NCI-H774 (cell line): ENCODE measurements around the gene CPAMD8.
"Not testable (repeated sequence)": the region's sequence is repeated elsewhere in the genome, so short reads cannot be mapped to it uniquely, and the experiment has no call there.

Experiments
- DNase-seq: peaks from one replicate; lab custom pipeline; 2025; lab: John Stamatoyannopoulos, UW

CPAMD8 gene

DNA sequence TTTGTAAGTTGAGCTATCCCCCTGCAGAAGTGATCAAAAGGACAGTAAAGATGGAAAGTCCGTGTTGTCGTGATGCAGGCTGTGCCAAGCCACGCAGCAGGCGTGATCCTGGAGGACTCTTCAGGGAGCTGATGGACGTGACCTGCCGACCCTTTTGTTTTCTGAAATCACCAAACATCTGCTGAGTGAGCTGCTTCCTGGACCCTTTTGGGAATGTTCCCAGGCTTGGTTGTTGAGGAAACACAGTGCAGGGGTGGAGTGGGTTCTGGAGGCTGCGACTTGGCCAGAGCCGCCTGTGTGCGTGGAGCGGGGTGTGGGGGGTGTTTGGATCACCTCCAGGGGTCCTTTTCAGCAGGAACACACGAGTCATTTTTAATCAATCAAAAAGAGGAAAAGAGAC is 15.4 kb upstream of the CPAMD8 start:
- DNase-seq = no peak

GRCh38 chr19:17037966-17038500 is 11.4 kb upstream of the CPAMD8 start:
- no peak for DNase-seq

DNA sequence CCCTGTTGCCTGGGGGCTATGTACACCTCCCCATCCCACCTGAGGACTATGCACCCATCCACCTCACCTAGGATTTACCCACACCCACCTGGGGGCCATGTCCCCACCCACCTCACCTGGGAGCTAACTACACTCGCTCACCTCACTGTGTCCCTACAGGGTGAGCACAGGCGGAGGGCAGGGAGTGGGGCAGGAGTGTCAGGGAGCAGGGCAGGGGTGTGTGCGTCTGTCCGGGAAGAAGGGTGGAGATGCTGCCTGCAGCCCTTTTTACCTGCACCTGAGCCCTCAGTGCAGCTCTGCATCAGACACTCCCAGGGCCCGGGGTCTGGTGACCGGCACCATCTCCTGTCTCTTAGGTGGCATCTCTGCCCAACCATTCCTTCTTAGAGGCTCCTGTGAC is 10.6 kb upstream of the CPAMD8 start:
- no peak for DNase-seq

- DNase-seq = no peak
These were observed 10.0 kb upstream of the CPAMD8 start for GRCh38 chr19:17036640-17037039.

DNA sequence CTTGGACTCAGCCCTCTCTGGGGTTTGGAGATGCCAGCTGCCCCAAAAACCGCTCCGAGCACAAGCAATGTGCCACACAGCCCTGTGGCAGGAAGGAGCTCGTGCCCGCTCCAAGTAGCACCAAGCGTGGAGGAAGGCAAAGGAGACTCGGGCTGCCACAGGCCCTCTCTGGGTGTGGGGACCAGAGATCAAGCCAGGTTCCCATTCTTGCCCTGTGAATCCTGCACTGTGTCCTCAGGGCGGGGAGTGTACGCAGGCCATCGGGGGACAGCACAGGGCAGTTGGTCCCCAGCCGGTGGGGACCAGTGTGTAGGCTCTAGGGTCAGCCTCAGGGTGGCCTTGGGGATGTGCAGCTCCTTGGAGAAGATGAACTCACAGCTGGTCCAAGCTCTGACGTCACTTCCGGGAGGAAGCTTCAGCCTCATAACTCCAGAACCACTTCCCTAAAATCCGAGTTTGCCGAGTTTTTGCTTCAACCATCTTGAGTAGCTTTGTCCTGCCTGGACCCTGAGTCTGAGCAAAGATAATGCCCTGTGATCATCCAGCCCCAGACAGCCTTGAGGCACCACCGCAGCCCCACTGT is 9.3 kb upstream of the CPAMD8 start:
- DNase-seq = no peak

DNA sequence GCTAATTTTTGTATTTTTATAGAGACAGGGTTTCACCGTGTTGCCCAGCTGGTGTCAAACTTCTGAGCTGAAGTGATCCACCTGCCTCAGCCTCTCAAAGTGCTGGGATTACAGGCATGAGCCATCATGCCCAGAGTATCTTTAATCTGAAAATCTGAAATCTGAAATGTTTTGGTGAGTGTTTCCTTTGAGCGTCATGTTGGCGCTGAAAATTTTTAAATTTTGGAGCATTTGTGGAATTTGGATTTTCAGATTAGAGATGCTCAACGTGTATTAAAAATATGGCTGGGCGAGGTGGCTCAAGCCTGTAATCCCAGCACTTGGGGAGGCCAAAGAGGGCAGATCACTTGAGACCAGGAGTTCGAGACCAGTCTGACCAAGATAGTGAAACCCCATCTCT is 5.1 kb upstream of the CPAMD8 start:
- DNase-seq = no peak

GRCh38 chr19:17027535-17027975 is 945 bp upstream of the CPAMD8 start:
- no peak for DNase-seq

- DNase-seq = no peak
These were observed 485 bp downstream of the CPAMD8 start for GRCh38 chr19:17025991-17026658.

DNA sequence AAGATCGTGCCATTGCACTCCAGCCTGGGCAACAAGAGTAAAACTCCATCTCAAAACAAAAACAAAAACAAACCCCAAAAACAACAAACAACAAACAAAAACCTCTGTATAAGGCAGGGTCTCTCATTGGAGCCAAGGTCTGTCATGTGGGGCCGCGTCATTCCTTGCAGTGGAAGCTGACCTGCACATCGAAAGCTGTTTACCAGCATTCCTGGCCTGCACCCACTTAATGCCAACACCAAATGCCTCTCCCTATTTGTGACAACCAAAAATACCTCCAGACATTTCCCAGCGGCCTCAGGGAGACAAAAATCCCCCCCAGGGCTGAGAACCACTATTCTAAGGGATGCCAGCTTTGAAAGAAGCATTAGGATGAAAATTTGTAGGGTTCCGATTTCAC is 1.2 kb downstream of the CPAMD8 start:
- no peak for DNase-seq

GRCh38 chr19:17024941-17025340 is 1.7 kb downstream of the CPAMD8 start:
- not testable (repeated sequence) for DNase-seq

DNA sequence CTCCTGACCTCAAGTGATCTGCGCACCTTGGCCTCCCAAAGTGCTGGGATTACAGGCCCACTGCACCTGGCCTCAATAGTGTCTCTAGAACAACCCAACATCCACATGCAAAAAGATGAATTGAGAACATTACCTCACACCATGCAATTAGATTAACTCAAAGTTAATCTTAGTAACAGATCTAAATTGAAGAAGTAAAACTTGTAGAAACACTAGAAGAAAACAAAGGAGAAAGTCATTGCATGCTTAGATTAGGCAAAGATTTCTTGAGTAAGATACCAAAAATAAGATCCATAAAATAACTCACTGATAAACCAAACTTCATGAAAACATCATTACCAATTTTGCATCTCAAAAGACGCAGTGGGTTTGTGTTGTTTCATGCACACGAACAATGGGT is 2.8 kb downstream of the CPAMD8 start:
- DNase-seq = no peak

- DNase-seq = no peak
These were observed 3.9 kb downstream of the CPAMD8 start for GRCh38 chr19:17022738-17023137.

GRCh38 chr19:17021793-17022590 is 4.6 kb downstream of the CPAMD8 start:
- no peak for DNase-seq

GRCh38 chr19:17021328-17021727 is 5.3 kb downstream of the CPAMD8 start:
- DNase-seq = no peak

- no peak for DNase-seq
These were observed 5.8 kb downstream of the CPAMD8 start for GRCh38 chr19:17020823-17021222.

DNA sequence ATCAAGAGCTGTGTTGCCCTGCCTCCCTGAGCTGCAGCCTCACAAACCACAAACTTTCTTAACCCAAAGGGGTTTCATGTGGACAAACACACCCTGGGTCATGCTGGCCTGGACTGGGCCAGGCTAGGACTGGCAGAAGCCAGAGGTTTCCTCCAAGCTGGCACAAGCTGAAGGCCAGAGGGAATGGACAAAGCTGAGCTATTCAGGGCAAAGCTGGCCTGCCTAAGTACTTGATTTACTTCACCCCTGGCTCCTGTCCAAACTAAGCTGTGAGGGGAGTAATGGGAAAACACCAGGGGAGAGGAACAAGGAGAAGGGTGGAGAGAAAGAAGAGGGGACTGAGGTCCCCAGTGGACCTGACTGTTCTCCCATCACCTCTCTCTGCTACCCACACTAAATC is 6.2 kb downstream of the CPAMD8 start:
- no peak for DNase-seq

GRCh38 chr19:17014212-17014861 is 12.3 kb downstream of the CPAMD8 start:
- not testable (repeated sequence) for DNase-seq

DNA sequence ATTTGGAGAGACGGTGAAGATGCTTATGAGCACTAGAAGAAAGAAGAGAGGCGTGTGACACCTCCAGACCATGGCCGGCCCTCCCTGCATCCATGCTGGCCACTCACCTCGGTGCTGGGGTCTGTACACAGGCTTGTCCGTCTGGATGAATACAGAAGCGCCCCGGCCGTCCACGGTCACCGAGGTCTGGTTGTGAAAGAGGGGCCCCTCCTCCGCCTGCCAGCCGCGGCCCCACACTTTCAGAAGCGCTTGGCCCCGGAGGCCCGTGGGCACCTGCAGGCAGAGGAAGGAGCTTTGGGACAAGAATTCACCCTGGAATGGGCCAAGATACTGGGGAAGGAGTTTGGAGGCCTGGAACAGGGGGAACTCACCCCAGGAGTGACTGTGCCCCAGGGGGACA is 15.1 kb downstream of the CPAMD8 start:
- no peak for DNase-seq

DNA sequence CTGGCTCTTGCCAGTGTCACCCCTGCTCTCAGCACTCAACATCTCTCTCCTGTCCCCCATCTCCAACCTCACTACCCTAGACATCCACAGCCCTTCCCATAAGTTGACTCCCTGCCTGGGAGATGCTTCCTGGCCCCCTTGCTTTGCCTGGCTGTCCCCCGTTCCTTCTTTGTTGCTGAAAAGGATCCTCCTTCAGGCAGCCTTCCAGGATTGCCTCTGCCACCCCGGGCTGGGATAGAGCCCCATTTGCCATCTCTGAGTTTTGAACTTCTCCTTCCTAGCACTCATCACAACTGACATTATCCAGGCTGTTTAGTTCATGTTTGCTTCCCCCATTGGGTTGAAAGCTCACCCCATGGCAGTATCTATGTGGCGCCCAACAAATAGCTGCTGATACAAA is 20.0 kb downstream of the CPAMD8 start:
- DNase-seq = no peak

- DNase-seq = no peak
These were observed 21.6 kb downstream of the CPAMD8 start for GRCh38 chr19:17005000-17005399.

GRCh38 chr19:17004386-17004785 is 22.2 kb downstream of the CPAMD8 start:
- no peak for DNase-seq

GRCh38 chr19:17002455-17002854 is 24.2 kb downstream of the CPAMD8 start:
- DNase-seq = no peak
